ENCODE results near the gene PDE1A.

- no peak for TF ChIP-seq POLR2A (IDR thresholded peaks at IDR 0.05; ENCODE audit: low read length)
- no peak for TF ChIP-seq GATA1 (IDR thresholded peaks at IDR 0.05; ENCODE audit: low read depth, low read length)
Observed at GRCh38 chr2:182281276-182281675, 145.6 kb downstream of the PDE1A start.
